Measurements from ENCODE around the gene RFTN1. TPM values are rescaled to one million over a fixed set of nuclear protein-coding genes. Genes with fewer than 3 reads are reported as not detected.

Gene RFTN1
- polyA plus RNA-seq, 2 of the 4 experiments (the other 2 are of a cell fraction): 1.8 to 3.7 TPM

DNA sequence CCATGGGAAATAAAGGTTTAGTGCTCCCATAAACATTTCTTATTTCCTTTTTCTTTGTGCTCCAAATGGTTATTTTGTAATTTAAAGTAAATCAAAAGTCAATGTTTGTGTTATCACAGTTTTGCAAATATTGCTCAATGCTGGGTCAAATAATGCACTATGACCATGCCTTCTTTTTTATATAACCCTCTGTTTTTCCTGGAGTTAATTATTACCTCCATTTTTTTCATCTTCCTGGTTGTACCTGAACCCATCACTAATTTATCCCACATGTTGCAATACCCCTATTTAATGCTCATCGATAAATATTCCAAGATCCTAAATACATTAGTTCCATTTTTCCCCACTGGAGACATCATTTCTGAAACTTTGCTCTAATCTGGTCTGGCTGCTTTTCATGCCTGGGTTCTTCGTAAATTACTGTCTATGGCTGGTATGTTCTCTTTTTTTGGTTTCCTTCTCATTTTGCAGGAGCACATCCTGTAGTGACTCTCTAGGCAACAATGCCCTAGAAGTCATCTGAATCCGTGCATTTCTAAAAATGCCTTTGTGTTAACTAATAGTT lies 182.1 kb downstream of the RFTN1 start:
- H3K4me2 ChIP-seq: no peak overlapping the region
- ChIA-PET CTCF (no interaction called here), POLR2A (no interaction called here)
- no peak for FAIRE-seq
- H3K4me1 ChIP-seq: no peaks in the 10 kb centered on the region
- no peak for TF ChIP-seq CBX2 (IDR thresholded peaks at IDR 0.05; ENCODE audit: borderline replicate concordance, low read depth)
- no peak for TF ChIP-seq EHF (CRISPR knock-in tag; IDR thresholded peaks at IDR 0.05)
- TF ChIP-seq FOSL2 (IDR thresholded peaks at IDR 0.05): no peak
- TF ChIP-seq FOSL2 (CRISPR knock-in tag; IDR thresholded peaks at IDR 0.05): no peak
- TF ChIP-seq FOXS1 (CRISPR knock-in tag; IDR thresholded peaks at IDR 0.05): no peak
- 62% methylated on average over 3 of the region's 3 CpGs for WGBS (ENCODE audit: missing lambda C conversion rate)
- no peak overlapping the region for H3K27ac ChIP-seq
- H3K9me3 ChIP-seq: peaks cover 12% of the 10 kb centered on the region
- DNase-seq (ENCODE audit: low read depth in 1 of 2, low spot score in 1 of 2): no peak
- no peak for ATAC-seq
- H3K4me3 ChIP-seq: no peak overlapping the region

GRCh38 chr3:16330351-16330750 lies 183.1 kb downstream of the RFTN1 start:
- H3K9me3 ChIP-seq: peaks cover 12% of the 10 kb centered on the region
- ATAC-seq (no peak), FAIRE-seq (no peak), DNase-seq (ENCODE audit: low read depth in 1 of 2, low spot score in 1 of 2) (no peak)
- ChIA-PET CTCF (no interaction called here), POLR2A (no interaction called here)
- TF ChIP-seq, protein P1, sequence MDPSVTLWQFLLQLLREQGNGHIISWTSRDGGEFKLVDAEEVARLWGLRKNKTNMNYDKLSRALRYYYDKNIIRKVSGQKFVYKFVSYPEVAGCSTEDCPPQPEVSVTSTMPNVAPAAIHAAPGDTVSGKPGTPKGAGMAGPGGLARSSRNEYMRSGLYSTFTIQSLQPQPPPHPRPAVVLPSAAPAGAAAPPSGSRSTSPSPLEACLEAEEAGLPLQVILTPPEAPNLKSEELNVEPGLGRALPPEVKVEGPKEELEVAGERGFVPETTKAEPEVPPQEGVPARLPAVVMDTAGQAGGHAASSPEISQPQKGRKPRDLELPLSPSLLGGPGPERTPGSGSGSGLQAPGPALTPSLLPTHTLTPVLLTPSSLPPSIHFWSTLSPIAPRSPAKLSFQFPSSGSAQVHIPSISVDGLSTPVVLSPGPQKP (IDR thresholded peaks at IDR 0.05; ENCODE audit: low read depth, low read length): no peak
- TF ChIP-seq USF2 (IDR thresholded peaks at IDR 0.05) (no peak), BCL3 (IDR thresholded peaks at IDR 0.05) (no peak), RAD21 (conservative IDR thresholded peaks at IDR 0.05 in 1 of 2, IDR thresholded peaks at IDR 0.05 in 1 of 2) (no peak), HMGXB4 (CRISPR knock-in tag; IDR thresholded peaks at IDR 0.05; ENCODE audit: borderline replicate concordance) (no peak), HOXB13 (CRISPR knock-in tag; IDR thresholded peaks at IDR 0.05; ENCODE audit: low read depth) (no peak), TP53 (CRISPR knock-in tag; IDR thresholded peaks at IDR 0.05) (no peak), TFCP2L1 (CRISPR knock-in tag; IDR thresholded peaks at IDR 0.05) (no peak), CHD2 (IDR thresholded peaks at IDR 0.05; ENCODE audit: low read length, partially characterized antibody) (no peak), POLR2A (IDR thresholded peaks at IDR 0.05; ENCODE audit: low read length) (no peak), CBX8 (IDR thresholded peaks at IDR 0.05) (no peak), EP300 (IDR thresholded peaks at IDR 0.05) (no peak), RNF2 (IDR thresholded peaks at IDR 0.05; ENCODE audit: borderline replicate concordance, low read depth) (no peak), FOXS1 (CRISPR knock-in tag; IDR thresholded peaks at IDR 0.05) (no peak), PBX3 (IDR thresholded peaks at IDR 0.05) (no peak)
- TF ChIP-seq, protein P2, sequence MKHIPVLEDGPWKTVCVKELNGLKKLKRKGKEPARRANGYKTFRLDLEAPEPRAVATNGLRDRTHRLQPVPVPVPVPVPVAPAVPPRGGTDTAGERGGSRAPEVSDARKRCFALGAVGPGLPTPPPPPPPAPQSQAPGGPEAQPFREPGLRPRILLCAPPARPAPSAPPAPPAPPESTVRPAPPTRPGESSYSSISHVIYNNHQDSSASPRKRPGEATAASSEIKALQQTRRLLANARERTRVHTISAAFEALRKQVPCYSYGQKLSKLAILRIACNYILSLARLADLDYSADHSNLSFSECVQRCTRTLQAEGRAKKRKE (CRISPR knock-in tag; IDR thresholded peaks at IDR 0.05; ENCODE audit: low read depth): no peak
- no peak overlapping the region for H3K4me3 ChIP-seq
- H3K4me1 ChIP-seq: no peaks in the 10 kb centered on the region
- no peak overlapping the region for H3K4me2 ChIP-seq
- 80% methylated on average over 4 of the region's 4 CpGs for WGBS (ENCODE audit: missing lambda C conversion rate)
- H3K27ac ChIP-seq: no peak overlapping the region
